H9 (cell line): ENCODE measurements around the gene POR. TPM values are rescaled to one million over a fixed set of nuclear protein-coding genes. Genes with fewer than 3 reads are reported as not detected.

Experiments used
- DNase-seq: peaks from one replicate; pipeline ENCODE4 v3.0.0-alpha.2; 2017
- H2AFZ ChIP-seq: one replicate; pipeline ENCODE4 v1.6.1; 2013; ENCODE audit warnings: mild to moderate bottlenecking, low read length, control low read depth, moderate library complexity
- H2AK5ac ChIP-seq: 2 replicates; pipeline ENCODE4 v1.6.1; 2013; ENCODE audit warnings: low read length, control low read depth, mixed read lengths; ENCODE audit not compliant: insufficient read length
- H2BK120ac ChIP-seq: one replicate; pipeline ENCODE4 v1.6.1; 2013; ENCODE audit warnings: low read depth, mild to moderate bottlenecking, low read length, control low read depth, inconsistent platforms; ENCODE audit not compliant: poor library complexity, severe bottlenecking
- H2BK12ac ChIP-seq: 2 replicates; pipeline ENCODE4 v1.6.1; 2013; ENCODE audit warnings: low read length, control low read depth, mixed read lengths, low read depth; ENCODE audit not compliant: insufficient read length
- H2BK15ac ChIP-seq: 2 replicates; pipeline ENCODE4 v1.6.1; 2013; ENCODE audit warnings: low read depth, low read length, control low read depth
- H2BK20ac ChIP-seq: one replicate; pipeline ENCODE4 v1.6.1; 2013; ENCODE audit warnings: low read depth, mild to moderate bottlenecking, low read length, control low read depth, inconsistent platforms; ENCODE audit not compliant: poor library complexity, severe bottlenecking
- H2BK5ac ChIP-seq: 2 replicates; pipeline ENCODE4 v1.6.1; 2013; ENCODE audit warnings: low read length, control low read depth, mixed read lengths; ENCODE audit not compliant: insufficient read length
- H3K14ac ChIP-seq: 2 replicates; pipeline ENCODE4 v1.6.1; 2013; ENCODE audit warnings: low read length, control low read depth; ENCODE audit not compliant: insufficient read depth
- H3K18ac ChIP-seq: 2 replicates; pipeline ENCODE4 v1.6.1; 2013; ENCODE audit warnings: low read depth, mild to moderate bottlenecking, mixed read lengths, low read length, control low read depth; ENCODE audit not compliant: insufficient read length
- H3K23ac ChIP-seq: 2 replicates; pipeline ENCODE4 v1.6.1; 2013; ENCODE audit warnings: low read length, control low read depth, mixed read lengths, low read depth; ENCODE audit not compliant: insufficient read length
- H3K23me2 ChIP-seq: 2 replicates; pipeline ENCODE4 v1.6.1; 2013; ENCODE audit warnings: low read depth, mild to moderate bottlenecking, mixed read lengths, low read length, control low read depth; ENCODE audit not compliant: insufficient read length, poor library complexity, severe bottlenecking
- H3K27ac ChIP-seq: 2 replicates; pipeline ENCODE4 v1.5.1; 2013; ENCODE audit warnings: low read length, control low read depth, mixed read lengths, low read depth; ENCODE audit not compliant: insufficient read length
- H3K27me3 ChIP-seq: 2 replicates; pipeline ENCODE4 v1.6.1; 2013; ENCODE audit warnings: low read length, control low read depth, inconsistent platforms; ENCODE audit not compliant: insufficient read depth
- H3K4ac ChIP-seq: 2 replicates; pipeline ENCODE4 v1.6.1; 2013; ENCODE audit warnings: low read depth, mild to moderate bottlenecking, control low read depth, inconsistent platforms, low read length, moderate library complexity
- H3K4me1 ChIP-seq: 2 replicates; pipeline ENCODE4 v1.6.1; 2013; ENCODE audit warnings: low read length, control low read depth, inconsistent platforms; ENCODE audit not compliant: insufficient read depth
- H3K4me2 ChIP-seq: 2 replicates; pipeline ENCODE4 v1.6.1; 2013; ENCODE audit warnings: low read length, control low read depth, mixed read lengths; ENCODE audit not compliant: insufficient read length, insufficient read depth
- H3K56ac ChIP-seq: 2 replicates; pipeline ENCODE4 v1.6.1; 2013; ENCODE audit warnings: low read depth, mild to moderate bottlenecking, mixed read lengths, low read length, control low read depth; ENCODE audit not compliant: insufficient read length
- H3K79me1 ChIP-seq: 2 replicates; pipeline ENCODE4 v1.6.1; 2013; ENCODE audit warnings: low read depth, mild to moderate bottlenecking, moderate library complexity, low read length, control low read depth, inconsistent platforms; ENCODE audit not compliant: insufficient read depth, poor library complexity, severe bottlenecking
- H3K79me2 ChIP-seq: 2 replicates; pipeline ENCODE4 v1.6.1; 2013; ENCODE audit warnings: low read length, control low read depth, inconsistent platforms; ENCODE audit not compliant: insufficient read depth
- H3K9ac ChIP-seq: 2 replicates; pipeline ENCODE4 v1.6.1; 2013; ENCODE audit warnings: low read length, control low read depth, mixed read lengths; ENCODE audit not compliant: insufficient read length; ENCODE audit errors: extremely low read depth
- H3K9me3 ChIP-seq: one replicate; pipeline ENCODE4 v1.6.1; 2013; ENCODE audit warnings: low read depth, low read length, inconsistent platforms; ENCODE audit not compliant: control insufficient read depth
- H3T11ph ChIP-seq: one replicate; pipeline ENCODE4 v1.6.1; 2013; ENCODE audit warnings: mild to moderate bottlenecking, low read length, control low read depth, inconsistent platforms
- H4K20me1 ChIP-seq: one replicate; pipeline ENCODE4 v1.6.1; 2013; ENCODE audit not compliant: control insufficient read depth, insufficient read length, insufficient read depth
- H4K5ac ChIP-seq: 2 replicates; pipeline ENCODE4 v1.6.1; 2013; ENCODE audit warnings: low read depth, mild to moderate bottlenecking, mixed read lengths, low read length, control low read depth; ENCODE audit not compliant: insufficient read length
- H4K8ac ChIP-seq: replicated peaks from 2 replicates; pipeline ENCODE4 v1.6.1; 2013; ENCODE audit warnings: low read length, control low read depth, mixed read lengths, low read depth; ENCODE audit not compliant: insufficient read length
- H4K91ac ChIP-seq: 2 replicates; pipeline ENCODE4 v1.6.1; 2013; ENCODE audit warnings: low read depth, mild to moderate bottlenecking, moderate library complexity, mixed read lengths, low read length, control low read depth; ENCODE audit not compliant: insufficient read length
- H3K27ac Mint-ChIP-seq, 3 experiments: 2 replicates in 2 of 3; 3 replicates in 1 of 3; pipeline ENCODE4 v1.8.0; 2020 to 2021; ENCODE audit warnings: mixed read lengths in 3 of 3, mild to moderate bottlenecking in 1 of 3, moderate library complexity in 1 of 3
- H3K27me3 Mint-ChIP-seq: 2 replicates; pipeline ENCODE4 v1.8.0; 2021; ENCODE audit warnings: low read depth, mild to moderate bottlenecking, moderate library complexity, mixed read lengths
- H3K36me3 Mint-ChIP-seq, 3 experiments: 2 replicates in 2 of 3; 3 replicates in 1 of 3; pipeline ENCODE4 v1.8.0; 2020 to 2021; ENCODE audit warnings: low read depth in 3 of 3, mixed read lengths in 3 of 3; ENCODE audit not compliant: insufficient read depth in 1 of 3
- H3K4me1 Mint-ChIP-seq, 2 experiments: 2 replicates each; pipeline ENCODE4 v1.8.0; 2020; ENCODE audit warnings: mixed read lengths in 2 of 2
- H3K4me3 Mint-ChIP-seq, 2 experiments: 2 replicates in 1 of 2; 3 replicates in 1 of 2; pipeline ENCODE4 v1.8.0; 2020 to 2021; ENCODE audit warnings: mild to moderate bottlenecking in 2 of 2, mixed read lengths in 2 of 2, moderate library complexity in 1 of 2
- H3K9me3 Mint-ChIP-seq, 2 experiments: 2 replicates in 1 of 2; 3 replicates in 1 of 2; pipeline ENCODE4 v1.8.0; 2020; ENCODE audit warnings: mild to moderate bottlenecking in 2 of 2, mixed read lengths in 2 of 2, moderate library complexity in 1 of 2
- CTCF ChIP-seq: fragments of 200-600 bp; sonication (generic); conservative IDR thresholded peaks from 3 replicates; pipeline ENCODE4 v1.8.0; 2021; ENCODE audit warnings: antibody characterized with exemption, mild to moderate bottlenecking
- WGBS: extraction: QIAGEN DNeasy Blood & Tissue Kit; methylation state at CpG from one replicate; pipeline ENCODE4 v1.1.7; 2013; ENCODE audit warnings: missing lambda C conversion rate, low lambda C conversion rate, mixed read lengths; ENCODE audit not compliant: insufficient read length; ENCODE audit errors: extremely low coverage; 5-methylcytosine and 5-hydroxymethylcytosine counted together
- total RNA-seq: library from RNA; stranded (reverse); gene quantifications from 2 replicates; pipeline ENCODE4 v1.2.1, GENCODE V29; 2021

The POR gene
- total RNA-seq, 1 experiment from 2014 or later, result 128 TPM

DNA sequence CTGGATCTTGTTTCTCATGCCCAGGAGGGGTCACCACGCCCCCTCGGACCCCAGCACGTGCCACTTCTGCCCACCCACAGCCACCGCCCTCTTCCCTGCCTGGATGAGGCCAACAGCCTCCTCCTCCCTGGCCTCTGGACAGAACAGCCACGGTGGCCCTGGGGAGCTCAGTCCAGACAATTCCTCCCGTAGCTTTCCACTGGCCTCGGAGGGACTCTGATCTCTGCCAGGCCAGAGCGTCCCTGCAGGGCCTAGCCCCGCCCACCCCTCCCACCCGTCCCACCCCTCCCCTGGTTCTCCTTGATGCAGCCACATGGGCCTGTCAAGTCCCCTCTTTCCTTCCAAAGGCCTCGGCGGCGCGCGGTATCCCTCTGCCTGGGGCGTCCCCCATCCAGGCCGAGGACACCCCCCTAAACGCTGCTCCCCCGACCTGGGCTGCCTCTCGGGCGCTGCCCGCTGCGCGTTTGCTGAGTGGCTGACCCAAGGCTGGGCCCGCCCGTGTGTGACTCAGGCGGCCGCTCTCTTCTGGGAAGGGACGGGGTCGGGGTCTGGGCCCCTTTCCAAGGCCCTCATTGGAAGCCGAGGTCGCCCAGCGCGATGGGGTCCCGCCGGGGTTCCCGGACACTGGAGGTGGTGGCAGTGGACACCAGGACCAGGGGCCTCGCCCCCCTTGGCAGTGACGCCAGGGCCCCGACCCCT lies 78.9 kb downstream of the POR start:
- Histone ChIP-seq H3K9me3 (no peaks in the 10 kb centered on the region), H3K4me2 (peak overlapping the region; percentile 57), H3K23ac (no peak overlapping the region), H3K4ac (no peak overlapping the region), H4K8ac (no peak overlapping the region), H2BK5ac (no peak overlapping the region), H2BK20ac (no peak overlapping the region), H2AK5ac (no peak overlapping the region), H2AFZ (no peak overlapping the region), H3K56ac (no peak overlapping the region), H3K27ac (no peak overlapping the region), H3K79me1 (no peaks in the 10 kb centered on the region), H2BK12ac (no peak overlapping the region), H3K4me1 (peaks cover 8% of the 10 kb centered on the region; the same call in 1 of the 2 replicates), H4K20me1 (no peaks in the 10 kb centered on the region), H3T11ph (no peak overlapping the region), H3K14ac (no peak overlapping the region; the same call in 1 of the 2 replicates), H2BK15ac (0 out of 2 replicates have a peak overlapping the region, but pooled peaks have one; percentile 27), H4K5ac (no peak overlapping the region), H3K27me3 (no peaks in the 10 kb centered on the region), H4K91ac (no peak overlapping the region), H3K18ac (no peak overlapping the region), H3K23me2 (peaks cover 15% of the 10 kb centered on the region), H3K79me2 (no peaks in the 10 kb centered on the region), H2BK120ac (no peak overlapping the region), H3K9ac (no peak overlapping the region)
- peak; percentile 82 for DNase-seq
- Mint-ChIP-seq H3K4me1 (peaks cover 26 to 45% of the 10 kb centered on the region in 2 experiments), H3K4me3 (peak overlapping the region; percentile 65 to 83), H3K36me3 (peaks cover 7 to 17% (median 16%) of the 10 kb centered on the region in 3 experiments), H3K27me3 (no peaks in the 10 kb centered on the region; the same call in 1 of the 2 replicates), H3K27ac (no peak overlapping the region), H3K9me3 (no peaks in the 10 kb centered on the region; a peak in 1 of 5 replicates)
- no peak for TF ChIP-seq CTCF
- no CpG with 5 or more reads among the region's 40 CpGs for WGBS
